HG03432 (cell line): ENCODE measurements around the gene MCIDAS.

Source experiments
- ATAC-seq: cut with Tn5 transposase; IDR thresholded peaks from one replicate; pipeline ENCODE4 v1.9.1; 2021; ENCODE audit warnings: mild to moderate bottlenecking, moderate library complexity; ENCODE audit not compliant: unreplicated experiment

MCIDAS gene

DNA sequence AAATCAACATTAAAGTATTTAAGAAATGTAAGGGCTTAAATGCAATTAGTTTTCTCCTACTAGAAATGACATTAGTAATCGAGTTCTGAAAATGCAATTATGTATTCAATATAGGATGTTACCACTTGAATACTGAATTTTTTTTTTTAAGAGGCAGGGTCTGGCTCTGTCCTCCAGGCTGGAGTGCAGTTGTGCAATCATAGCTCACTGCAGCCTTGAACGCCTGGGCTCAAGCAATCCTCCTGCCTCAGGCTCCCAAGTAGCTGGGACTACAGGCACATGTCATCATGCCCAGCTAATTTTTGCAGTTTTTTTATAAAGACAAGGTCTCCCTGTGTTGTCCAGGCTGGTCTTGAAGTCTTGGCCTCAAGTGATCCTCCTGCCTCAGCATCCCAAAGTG, 55.6 kb downstream of the MCIDAS start:
- no peak for ATAC-seq
